MV-4-11 (cell line): ENCODE data around the gene ABCF2.

Source experiments
- DNase-seq: peaks from one replicate; lab custom pipeline; 2025; lab: John Stamatoyannopoulos, UW

The ABCF2 gene

DNA sequence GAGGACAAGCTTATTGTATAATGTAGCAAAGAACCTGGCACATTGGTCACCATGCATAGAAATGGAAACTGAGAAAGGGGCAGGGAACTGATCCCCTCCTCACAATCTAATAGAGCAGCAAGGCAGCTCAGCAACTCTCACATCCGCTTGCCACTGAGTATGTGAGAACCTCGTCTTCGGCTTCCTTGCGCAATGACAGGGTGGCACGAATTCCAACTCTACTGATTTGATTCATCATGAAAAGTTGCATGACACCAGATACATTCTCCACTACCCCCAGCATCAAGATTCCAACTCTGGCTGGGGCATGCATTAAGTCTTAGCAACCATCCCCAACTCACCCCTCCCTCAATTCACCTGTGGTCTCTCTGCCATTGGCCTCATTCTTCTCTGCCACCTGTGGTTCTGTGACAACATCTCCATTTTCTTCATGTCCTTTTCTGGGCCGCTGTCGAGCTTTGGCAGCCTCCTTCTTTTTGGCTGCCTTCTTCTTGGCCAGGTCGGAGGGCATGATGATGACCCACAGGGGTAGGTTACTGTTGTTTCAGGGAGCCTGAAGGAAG, 976 bp downstream of the ABCF2 start:
- DNase-seq, result peak; percentile 71

DNA sequence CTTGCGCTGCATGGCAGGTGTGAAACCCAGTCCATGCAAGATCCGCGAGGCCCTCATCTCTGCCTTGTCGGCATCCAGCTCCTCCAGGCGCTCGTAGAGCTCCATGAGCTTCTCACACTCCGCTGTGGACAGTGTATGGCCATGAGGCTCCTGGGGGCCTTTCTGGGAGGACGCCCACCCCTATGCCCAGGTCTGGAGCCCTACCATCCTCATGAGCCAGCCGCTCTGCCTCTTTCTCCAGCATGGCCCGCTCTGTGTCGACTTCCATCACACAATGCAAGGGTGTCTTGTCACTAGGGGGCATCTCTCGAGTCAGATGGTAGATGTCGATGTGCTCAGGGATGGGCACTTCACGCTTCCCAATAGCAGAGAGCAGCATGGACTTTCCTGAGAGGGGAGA, 3.3 kb downstream of the ABCF2 start:
- no peak for DNase-seq

DNA sequence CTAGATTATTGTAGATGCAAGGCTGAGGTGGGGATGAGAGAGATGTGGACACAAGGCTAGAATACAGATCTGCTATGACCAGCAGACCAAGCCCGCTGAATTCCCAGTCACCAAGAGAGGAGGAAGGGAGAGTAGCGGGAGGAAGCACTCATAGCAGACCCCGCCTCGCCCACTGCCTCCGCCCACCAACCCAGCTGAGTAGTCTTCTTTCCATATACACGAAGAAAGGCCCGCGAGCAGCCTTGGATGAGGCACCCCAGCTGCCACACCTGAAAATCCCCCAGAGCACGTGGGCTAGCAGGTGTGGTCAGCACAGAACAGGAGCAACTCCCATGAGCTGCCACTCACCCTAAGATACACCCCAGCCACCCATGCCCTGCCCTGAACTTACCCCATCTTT, 8.8 kb downstream of the ABCF2 start:
- DNase-seq, result no peak

DNA sequence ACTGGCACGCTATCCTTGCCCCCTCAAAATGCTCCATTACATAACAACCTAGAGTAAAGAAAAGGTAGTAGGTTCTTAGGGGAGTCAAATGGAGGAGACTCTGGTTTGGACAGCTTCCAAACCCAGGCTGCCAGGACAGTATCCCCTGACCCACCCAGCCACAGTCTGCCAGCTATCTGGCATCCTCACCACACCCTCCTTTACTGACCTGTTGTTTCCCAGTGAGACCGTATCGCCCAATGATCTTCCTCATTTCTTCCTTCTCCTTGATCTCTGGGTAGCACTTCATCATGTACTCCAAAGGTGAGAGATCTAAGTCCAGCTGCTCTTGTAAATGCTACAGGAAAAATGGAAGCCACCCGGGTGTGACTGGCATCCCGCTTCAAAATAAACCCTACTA, 11.6 kb downstream of the ABCF2 start:
- DNase-seq, result no peak

DNA sequence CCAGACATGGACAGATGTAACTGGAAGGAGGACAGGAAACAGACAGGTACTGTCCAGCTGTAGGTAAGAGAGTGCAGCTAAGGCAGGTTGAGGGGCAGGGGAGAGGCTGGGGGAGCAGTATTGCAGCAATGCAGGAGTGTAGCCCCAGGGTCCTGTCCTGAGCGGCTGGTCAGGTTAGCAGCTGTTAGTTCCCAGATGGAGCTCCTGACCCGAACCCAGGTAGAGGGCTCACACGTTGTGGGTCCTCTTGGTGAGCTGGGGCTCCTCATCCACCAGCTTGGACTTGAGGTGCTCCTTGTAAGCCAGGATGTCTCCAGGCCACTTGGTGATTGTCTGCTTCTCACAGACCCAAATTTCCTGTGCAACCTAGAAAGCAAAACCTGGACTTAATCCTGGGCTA, 13.2 kb downstream of the ABCF2 start:
- no peak for DNase-seq

DNA sequence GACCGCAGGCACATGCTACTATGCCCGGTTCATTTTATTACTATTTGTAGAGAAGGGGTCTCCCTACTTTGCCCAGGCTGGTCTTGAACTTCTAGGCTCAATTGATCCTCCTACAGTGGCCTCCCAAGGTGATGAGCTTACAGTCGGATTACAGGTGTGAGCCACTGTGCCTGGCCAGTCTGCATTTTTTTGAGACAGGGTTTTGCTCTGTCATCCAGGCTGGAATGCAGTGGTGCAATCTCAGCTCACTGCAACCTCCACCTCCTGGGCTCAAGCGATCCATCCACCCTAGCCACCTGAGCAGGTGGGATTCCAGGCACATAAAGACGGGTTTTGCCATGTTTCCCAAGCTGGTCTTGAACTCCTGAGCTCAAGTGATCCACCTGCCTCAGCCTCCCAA, 14.4 kb downstream of the ABCF2 start:
- DNase-seq, result no peak

DNA sequence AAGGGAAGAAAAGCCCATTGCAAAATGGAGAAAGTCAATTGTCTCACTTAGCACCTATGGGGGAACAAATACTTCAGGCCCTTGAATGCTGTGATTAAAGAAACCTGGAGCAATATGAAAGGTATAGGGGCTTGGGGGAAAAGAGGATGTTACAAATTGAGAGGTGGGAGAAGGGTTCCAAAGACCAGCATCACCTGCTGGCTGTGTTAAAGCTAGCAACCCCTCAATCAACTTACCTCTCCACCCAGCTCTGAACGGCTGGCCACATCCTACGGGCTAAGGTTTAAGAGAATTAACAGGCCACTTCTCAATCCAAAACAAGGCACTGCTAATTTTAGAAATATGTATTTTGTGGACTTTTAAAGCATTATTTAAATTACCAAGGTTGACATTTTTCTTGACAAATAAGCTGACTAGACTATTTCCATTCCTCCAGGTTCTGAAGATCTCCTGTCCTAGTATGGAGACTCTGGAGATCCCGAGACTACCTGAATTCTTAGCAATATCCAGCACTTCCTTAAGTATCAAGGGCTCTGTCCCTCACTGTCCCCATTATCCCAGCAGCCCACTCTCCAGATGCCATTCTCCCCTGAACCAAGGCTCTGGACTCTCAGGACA, 15.7 kb downstream of the ABCF2 start:
- no peak for DNase-seq

DNA sequence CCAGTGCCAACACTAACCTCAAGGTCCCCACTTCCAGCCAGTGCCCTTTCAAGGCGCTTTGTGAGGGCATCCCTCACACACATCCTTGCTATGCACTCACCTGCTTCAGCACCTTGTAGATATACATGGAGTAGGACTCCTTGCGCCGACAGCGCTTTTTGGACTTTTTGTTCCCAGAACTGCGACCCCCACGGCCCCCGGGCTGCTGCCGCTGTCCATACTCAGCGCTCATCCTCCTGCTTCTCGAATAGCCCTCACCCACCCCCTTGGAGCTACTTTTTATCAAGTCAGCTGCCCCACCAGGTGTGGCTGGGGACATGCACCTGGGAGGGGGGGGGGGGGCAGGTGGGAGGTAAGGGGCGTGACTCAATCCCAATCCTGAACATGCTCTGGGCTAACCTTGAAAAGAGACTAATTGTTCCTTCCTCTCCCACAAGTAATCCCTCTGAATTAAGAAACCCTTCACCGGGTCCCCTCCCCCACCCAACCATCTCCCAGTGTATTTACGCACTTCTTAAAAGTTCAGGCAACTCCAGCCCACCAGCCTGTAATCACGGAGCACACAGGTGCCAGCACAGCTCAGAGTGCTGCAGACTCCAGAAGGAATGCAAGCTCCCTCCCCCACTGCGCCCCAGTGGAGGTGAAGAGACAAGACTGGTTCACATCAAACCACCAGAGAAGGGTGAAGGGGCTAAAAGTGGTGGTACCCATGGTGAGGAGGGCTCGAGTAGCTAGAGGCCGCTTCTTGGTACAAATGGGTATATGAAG, 16.7 kb downstream of the ABCF2 start, which contains the start of gene H2BK1:
Gene H2BK1, minus strand, starts transcription at position 402 of the 768 bp plus-strand sequence. Its CDS starts 170 bp downstream, at position 232.
- DNase-seq, result no peak

DNA sequence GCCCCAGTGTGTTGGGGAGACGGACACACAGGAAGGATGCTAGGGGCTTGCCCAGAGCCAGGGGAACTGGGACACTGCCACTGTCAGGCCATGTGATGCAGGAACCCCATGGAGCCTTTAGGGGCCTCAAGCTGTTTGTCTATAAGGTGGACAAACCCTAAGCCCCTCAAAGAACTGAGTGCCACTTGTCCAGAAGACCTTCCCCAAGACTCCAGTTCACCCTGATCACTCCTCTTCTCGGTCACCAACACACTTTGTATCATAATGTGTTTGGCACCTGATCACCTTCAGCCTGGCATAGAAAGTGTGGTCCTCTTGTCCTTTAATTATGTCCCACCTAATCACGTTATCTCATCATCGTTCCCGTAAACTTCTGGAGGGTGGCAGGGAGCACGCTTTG, 17.4 kb downstream of the ABCF2 start:
- no peak for DNase-seq

DNA sequence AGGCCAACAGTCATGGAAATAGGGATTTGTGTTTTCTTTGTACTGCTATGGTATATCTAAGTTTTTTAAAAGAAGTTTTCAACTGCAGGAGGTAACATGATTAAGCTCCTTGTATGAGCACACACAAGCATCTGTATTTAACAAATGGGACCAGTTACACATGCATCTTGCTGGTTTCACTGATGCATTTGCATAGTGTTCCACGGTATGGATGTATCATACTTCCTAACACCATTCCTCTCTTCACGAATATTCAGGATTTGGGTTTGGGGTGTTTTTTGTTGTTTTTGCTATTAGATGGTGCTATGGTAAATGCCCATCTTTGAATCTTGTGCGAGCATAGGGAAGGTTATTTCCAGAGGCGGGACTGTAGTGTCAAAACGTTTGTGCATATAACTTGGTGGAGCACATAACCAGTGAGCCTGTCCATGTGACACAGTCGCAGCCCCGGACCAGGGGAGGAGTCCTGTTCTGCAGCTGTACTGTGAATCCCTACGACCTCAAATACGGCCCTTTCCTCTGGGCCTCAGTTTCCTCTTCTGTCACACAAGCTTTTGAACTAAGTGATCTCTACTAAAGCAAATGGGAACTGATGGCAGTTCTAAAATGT, 18.6 kb downstream of the ABCF2 start:
- no peak for DNase-seq

DNA sequence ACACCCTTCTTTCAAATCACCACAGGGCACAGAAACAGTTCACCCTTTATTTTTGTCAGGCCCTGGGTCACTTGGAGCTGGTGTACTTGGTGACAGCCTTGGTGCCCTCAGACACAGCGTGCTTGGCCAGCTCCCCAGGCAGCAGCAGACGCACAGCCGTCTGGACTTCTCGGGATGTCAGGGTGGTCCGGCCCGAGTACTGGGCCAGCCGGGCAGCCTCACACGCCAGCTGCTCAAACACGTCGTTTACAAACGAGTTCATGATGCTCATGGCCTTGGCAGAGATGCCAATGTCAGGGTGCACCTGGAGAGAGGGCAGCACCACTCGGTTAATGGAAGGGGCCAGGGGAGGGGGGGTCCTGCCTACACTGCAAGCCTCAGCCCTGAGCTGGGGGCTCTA, 19.2 kb downstream of the ABCF2 start:
- no peak for DNase-seq

DNA sequence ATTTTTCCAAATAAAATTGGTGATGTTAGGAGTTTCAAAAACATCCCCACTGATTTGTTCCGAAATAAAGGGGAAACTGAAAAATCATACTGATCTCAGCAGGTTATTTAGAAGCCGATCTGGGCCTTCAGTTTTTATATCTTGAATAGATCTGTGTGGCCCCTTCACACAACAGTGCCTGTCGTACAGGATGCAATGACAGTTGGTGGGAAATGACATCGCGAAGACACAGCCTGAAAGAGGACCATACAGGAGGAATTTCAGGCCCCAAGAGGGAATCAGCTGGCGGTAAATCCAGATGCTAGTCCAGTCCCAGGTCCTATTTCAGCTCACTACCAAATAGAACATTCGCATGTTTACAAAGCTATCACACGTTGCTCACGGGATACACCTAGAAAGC, 19.7 kb downstream of the ABCF2 start:
- no peak for DNase-seq

DNA sequence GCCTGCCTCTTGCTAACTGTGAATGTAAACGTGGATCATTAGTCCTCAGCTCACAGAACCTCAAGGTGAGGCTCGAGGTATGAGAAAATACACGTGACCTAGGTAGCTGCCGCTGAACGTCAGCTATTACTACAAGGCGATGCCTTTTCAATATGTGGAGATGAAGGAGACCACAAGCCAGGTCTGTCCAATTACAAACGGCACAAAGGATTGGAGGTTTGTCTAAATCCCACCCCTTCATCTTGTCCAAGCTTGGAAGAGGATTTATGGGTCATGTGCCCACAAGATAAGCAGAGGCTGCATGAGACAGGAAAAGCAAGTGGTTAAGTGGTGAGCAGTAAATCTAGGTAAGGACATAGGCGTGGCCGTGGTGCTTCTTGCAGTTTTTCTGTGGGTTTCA, 20.1 kb downstream of the ABCF2 start:
- DNase-seq, result peak; percentile 51

DNA sequence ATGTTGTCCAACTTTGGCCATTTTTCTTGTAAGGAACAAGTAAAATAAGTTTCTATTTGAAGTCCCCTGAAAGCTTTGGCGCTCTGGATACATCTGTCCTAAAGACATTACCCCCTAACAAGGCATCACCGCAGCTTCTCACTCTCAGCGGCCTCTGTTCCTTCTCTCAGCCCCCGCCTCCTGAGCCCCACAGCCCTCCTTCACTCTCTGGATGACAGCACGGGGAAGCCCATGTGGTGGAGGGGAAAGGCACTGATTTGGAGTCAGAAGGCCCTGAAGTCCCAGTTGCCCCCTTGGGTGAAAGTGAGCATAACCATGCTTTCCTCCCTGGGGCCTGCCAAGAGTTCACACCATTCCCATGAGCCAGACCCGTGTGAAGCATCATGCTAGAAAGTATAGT, 21.3 kb downstream of the ABCF2 start:
- DNase-seq, result no peak

DNA sequence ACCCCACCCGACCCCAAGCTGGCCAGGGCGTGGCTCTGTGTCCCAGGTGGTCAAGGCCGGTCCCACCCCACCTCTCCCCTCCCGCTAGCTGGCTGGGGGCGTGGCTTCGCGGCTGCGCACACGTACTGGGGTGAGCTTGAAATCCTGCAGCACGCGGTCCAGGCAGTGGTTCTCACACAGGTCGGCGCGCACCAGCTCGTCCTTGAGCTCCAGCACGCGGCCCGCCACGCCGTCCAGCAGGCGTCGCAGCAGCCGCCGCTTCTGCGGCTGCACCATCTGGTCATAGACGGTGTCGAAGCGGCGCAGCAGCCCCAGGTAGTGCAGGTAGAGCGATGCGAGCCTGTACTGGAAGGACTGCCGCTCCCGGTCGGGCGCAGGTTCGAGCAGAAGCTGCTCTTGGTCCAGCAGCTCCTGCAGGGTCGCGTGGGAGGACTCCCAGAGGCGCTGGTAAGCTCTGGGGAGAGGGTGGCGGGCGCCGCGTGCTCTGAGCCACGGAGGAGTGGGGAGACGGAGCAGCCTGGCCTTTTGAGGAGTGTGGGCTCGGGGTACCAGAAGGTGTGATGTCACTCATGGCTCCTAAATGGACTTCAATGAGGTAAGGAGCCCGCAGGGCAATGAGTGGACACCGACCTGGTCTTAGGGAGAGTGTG, 22.5 kb downstream of the ABCF2 start:
- DNase-seq, result no peak

DNA sequence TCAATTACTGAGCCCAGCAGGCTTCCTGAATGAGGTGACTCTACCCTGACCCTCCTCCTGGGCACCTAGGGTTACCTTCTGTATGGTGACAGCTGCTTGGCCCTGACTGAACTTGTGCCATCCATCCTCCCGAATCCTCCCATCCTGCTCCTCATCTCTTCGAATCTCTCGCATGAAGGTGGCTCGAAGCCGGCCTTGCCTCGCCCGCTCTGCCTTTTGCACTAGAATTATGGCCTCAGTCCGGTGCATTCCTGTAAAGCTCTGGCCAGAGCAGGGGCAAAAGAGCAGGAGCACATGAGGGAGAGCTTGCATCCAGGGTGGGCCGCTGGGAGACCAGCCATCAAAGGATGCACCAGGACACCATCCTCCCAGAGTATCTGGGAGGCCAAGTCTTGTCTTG, 24.2 kb downstream of the ABCF2 start:
- no peak for DNase-seq

DNA sequence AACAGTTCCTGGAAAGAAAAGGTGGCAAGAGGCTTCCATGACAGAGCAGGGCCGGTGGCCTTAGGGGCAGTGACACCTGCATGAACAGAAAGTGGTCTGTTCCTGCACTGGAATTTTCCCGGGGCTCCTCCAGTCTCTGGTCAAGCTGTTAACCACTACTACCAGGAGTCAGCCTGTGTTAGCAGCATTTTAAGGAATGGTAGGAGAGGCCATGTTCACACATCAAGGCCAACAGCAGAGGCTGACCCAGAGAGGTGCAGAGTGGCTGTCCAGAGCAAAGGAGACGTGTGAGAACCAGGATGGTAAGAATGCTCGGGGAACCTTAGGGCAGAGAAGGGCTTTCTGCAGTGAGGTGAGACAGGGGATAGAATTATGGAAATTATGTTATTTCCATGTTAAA, 25.3 kb downstream of the ABCF2 start:
- DNase-seq, result no peak

DNA sequence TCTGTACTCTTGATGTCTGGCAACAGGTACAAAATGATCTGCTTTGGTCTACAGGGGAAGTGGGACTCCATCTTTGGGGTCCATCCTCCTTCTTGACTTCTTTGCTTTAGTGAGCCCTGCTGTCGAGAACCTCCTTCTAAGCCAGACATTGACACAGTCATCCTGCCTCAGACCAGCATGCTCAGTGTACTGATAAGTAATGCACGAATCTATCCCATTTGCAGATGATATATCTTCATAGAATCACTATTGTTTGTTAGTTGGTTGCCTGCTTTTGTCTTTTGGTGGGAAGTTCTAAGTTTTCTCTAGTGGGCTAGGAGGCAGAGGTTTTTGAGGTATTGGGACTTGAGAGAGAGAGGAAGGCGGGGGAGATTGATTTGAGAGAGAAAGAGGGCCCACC, 25.7 kb downstream of the ABCF2 start:
- DNase-seq, result no peak

DNA sequence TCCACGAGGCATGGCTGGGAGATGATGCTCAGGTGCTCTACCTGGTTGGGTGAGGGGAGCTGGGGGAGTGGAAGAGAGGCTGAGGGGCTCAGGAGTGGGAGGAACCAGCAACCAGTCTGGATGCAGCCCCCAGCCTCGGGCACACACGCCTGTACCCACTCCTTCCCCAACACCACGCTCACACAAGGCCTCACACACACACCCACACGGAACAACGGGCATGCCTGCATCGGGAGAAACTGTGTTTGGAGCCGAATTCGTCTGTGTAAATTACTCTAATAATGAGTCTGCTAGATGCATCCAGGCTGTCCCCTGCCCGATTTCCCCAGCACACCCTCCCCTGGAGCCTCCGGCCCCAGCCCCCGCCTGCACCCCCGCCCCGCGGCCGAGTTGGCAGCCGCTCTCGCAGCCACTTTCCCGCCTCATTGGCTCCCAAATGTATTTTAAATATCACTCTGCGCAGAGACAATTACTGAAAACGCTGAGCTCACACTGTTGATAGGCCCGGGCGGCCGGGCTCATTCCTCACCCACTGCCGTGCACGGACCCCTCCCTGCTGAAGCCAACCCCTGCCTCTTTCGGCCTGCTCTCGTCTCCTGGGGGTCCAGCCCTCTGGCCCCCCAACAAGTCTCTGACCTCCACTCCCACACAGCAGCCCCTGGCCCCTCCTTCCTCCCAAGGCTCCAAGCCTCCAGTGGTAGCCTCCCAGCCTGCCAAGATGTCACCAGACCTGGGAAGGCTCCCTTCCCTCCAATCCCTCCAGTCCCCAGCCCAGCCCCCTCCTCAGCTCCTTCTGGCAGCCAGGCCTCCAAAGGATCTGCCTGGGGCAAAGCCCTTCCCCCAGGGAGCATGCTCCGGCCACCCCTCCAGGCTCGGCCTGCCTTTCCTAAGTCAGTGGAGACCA, 27.8 kb downstream of the ABCF2 start:
- DNase-seq, result no peak

DNA sequence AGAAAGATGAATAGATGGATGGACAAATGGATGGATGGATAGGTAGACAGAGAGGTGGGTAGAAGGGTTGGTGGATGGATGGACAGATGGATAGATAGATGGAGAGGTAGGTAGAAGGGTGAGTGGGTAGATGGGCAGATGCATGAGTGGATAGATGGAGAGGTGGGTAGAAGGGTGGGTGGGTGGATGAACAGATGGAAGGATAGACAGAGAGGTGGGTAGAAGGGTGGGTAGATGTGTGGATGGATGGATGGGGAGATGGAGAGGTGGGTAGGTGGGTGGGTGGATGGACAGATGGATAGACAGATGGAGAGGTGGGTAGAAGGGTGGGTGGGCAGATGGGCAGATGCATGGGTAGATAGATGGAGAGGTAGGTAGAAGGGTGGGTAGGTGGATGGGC, 29.1 kb downstream of the ABCF2 start:
- no peak for DNase-seq

DNA sequence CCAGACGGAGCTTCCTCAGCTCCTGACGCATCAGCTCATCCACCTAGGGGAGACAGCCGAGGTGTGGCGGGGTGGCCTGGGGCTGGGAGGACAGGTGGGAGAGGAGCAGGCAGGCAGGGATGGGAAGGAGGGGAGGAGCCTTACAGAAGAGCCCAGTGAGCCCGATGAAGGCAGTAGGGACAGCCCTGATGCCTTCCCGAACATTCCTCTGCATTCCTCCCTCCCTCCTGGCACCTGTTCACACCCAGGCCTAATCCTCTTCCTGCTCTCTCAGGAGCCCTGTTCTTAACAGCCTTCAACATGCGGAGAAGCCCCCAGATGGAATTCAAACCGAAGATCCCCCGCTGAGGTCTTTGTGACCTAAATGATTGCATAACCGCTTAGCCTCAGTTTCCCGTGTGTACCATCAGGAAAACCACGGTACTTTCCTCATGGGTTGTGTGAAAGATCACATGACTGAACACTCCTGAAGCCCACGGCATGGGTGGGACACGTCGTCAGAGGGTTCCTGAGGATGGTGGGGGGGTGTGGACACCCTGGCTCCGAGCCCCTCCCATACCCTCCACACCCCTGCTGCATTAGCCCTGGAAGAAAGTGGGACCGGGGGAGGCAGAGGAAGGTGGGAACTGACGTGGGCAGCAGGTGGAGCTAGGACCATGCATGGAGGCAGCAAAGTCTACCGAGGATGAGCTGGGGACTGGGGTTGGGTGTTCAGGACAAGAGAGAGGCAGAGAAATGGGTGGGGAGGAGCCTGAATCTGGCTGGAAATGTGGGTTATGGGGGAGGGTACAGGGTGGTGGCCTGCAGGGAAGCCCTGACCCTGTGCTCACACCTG, 31.2 kb downstream of the ABCF2 start:
- no peak for DNase-seq
